Natural killer cell treated with Interleukin-12 subunit alpha and Interleukin-12 subunit beta and Interleukin-15 and Interleukin-18, amount 100 ng/mL, for 72 hours (primary cell): ENCODE results near the gene NHSL2. TPM values are rescaled to one million over a fixed set of nuclear protein-coding genes. Genes with fewer than 3 reads are reported as not detected.
"Not testable (repeated sequence)": the region's sequence is repeated elsewhere in the genome, so short reads cannot be mapped to it uniquely, and the experiment has no call there.

Source experiments
- ATAC-seq, 2 donors: fragments of 150-1000 bp; cut with Tn5 transposase in 1 of 2; sonication (Bioruptor Pico), chemical (Tn5 transposase) in 1 of 2; 2 replicates each; pipeline ENCODE4 v1.10.0; 2021
- DNase-seq: peaks from one replicate; pipeline ENCODE4 v3.0.0; 2022; ENCODE audit warnings: low spot score
- H3K27ac Mint-ChIP-seq, 2 donors: 1 replicate in 1 of 2; 2 replicates in 1 of 2; pipeline ENCODE4 v1.8.0; 2022; ENCODE audit warnings: mixed read lengths in 2 of 2, mild to moderate bottlenecking in 1 of 2, moderate library complexity in 1 of 2
- H3K27me3 Mint-ChIP-seq, 2 donors: 1 replicate in 1 of 2; 2 replicates in 1 of 2; pipeline ENCODE4 v1.8.0; 2022; ENCODE audit warnings: mixed read lengths in 2 of 2
- H3K36me3 Mint-ChIP-seq: one replicate; pipeline ENCODE4 v1.8.0; 2022; ENCODE audit warnings: mixed read lengths
- H3K4me1 Mint-ChIP-seq, 2 donors: 1 replicate in 1 of 2; 2 replicates in 1 of 2; pipeline ENCODE4 v1.8.0; 2022; ENCODE audit warnings: low read depth in 2 of 2, mixed read lengths in 2 of 2, mild to moderate bottlenecking in 1 of 2
- H3K4me3 Mint-ChIP-seq: one replicate; pipeline ENCODE4 v1.8.0; 2022; ENCODE audit warnings: mixed read lengths
- H3K9me3 Mint-ChIP-seq: 2 replicates; pipeline ENCODE4 v1.8.0; 2022; ENCODE audit warnings: mixed read lengths
- total RNA-seq, 2 donors: library from RNA; stranded (reverse); gene quantifications; one replicate each; pipeline ENCODE4 v1.2.3, GENCODE V29; 2022

The NHSL2 gene
- total RNA-seq, 2 donors from 2014 or later, result 0.07 to 0.67 TPM

DNA sequence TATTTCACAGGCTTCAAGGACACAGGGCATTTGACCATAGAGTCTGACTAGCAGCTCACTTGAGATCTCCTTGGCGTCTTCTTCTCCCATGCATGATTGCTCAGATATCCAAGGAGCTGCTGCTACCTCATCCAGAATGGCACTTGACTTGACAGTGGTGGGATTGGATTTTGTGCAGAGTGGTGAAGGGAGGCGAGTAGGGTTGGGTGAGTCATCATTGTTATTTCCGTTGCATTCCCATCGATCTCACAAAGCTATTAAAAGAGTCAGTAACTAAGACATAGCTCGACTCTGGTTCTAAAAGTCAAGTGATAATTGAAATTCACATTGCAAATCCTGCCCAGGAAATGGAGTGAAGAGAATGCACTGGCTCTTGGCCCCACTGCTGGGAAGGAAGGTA is 27.7 kb downstream of the NHSL2 start:
- DNase-seq, result no peak
- Mint-ChIP-seq H3K27me3 (peaks cover 8 to 19% of the 10 kb centered on the region in 2 donors), H3K9me3 (no peaks in the 10 kb centered on the region), H3K4me1 (no peaks in the 10 kb centered on the region), H3K27ac (no peak overlapping the region), H3K36me3 (no peaks in the 10 kb centered on the region), H3K4me3 (no peak overlapping the region)
- no peak for ATAC-seq

GRCh38 chrX:71941145-71941544 is 30.5 kb downstream of the NHSL2 start:
- H3K9me3 Mint-ChIP-seq, result no peaks in the 10 kb centered on the region
- no peak for DNase-seq
- no peaks in the 10 kb centered on the region for H3K36me3 Mint-ChIP-seq
- peaks cover 0 to 22% of the 10 kb centered on the region in 2 donors for H3K27me3 Mint-ChIP-seq
- no peak for ATAC-seq
- H3K27ac Mint-ChIP-seq, result no peak overlapping the region
- H3K4me3 Mint-ChIP-seq, result no peak overlapping the region
- H3K4me1 Mint-ChIP-seq, result no peaks in the 10 kb centered on the region

DNA sequence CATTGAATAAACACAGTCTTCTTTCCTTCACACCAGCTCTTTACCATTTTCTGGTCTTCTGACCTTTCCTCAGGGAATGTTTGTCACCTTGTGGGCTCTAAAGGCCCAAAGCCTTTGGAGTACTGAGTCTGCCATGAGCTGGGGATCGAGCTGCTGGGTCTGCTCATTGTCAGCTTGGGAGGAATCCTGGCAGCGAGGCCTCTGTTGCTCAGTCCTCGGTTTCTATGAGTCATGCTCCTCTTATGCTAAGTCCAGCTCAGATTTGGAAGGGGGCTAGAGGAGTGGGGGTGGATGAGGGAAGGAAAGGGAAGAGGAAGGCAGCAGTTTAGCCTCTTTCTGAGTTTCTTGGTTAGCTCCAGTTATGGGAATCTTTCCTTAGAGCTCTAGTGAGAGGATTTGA is 31.1 kb downstream of the NHSL2 start:
- H3K27me3 Mint-ChIP-seq, result peaks cover 0 to 23% of the 10 kb centered on the region in 2 donors

DNA sequence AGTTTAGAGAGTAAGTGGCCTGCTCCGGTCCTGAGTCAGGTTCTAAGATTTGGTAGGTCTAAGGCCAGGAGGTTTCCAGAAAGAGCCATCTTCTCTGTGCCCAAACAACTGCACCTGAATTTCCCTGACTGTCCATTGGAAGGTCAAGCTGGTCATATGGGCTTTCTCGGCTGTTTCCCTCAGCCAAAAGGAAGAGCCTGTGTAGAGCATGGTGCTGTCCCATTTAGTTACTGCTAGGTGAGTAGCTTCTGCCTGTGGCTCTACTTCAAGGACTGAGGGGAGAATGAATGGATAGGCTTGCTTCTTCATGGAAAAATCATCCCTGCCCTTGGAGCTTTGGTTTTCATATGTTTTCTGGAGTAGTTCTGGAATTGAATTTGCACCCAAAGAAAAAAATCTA is 33.7 kb downstream of the NHSL2 start:
- Mint-ChIP-seq H3K27ac (no peak overlapping the region), H3K4me3 (no peak overlapping the region), H3K4me1 (no peaks in the 10 kb centered on the region), H3K36me3 (no peaks in the 10 kb centered on the region), H3K27me3 (peaks cover 0 to 34% of the 10 kb centered on the region in 2 donors), H3K9me3 (no peaks in the 10 kb centered on the region)
- DNase-seq (no peak), ATAC-seq (no peak)

More for the DNA sequence above, 31.1 kb downstream of the NHSL2 start:
- Mint-ChIP-seq H3K4me1 (no peaks in the 10 kb centered on the region), H3K4me3 (no peak overlapping the region), H3K9me3 (no peaks in the 10 kb centered on the region), H3K36me3 (no peaks in the 10 kb centered on the region), H3K27ac (no peak overlapping the region)
- DNase-seq (no peak), ATAC-seq (no peak)

DNA sequence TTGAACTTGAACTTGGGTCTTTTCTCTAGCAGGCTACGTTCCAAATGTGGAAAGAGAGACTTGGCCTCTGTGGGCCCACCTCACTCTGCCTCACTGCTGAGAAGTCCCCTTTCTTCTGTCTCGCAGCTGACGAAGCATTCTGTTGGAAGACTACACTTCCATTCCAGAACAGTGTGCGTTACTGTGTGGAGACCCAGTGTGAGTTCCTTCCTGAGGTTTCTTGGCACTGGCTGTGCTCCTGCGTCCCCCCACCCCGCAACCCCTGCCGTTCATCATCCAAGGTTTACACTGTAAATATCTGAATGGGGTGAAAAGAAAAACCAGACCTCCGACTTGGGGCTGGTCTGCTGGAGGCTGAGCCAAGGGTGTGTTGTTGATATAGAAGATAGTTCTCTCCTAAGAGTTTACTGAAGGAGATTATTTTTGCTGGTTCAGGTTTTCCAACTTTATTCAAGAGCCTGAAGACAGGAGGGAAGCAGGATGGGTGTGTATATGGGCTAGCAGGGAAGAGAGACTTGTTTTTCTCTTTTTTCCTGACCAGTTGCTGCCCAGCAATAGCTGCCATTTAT is 34.7 kb downstream of the NHSL2 start:
- Mint-ChIP-seq H3K27ac (no peak overlapping the region), H3K27me3 (peaks cover 0 to 36% of the 10 kb centered on the region in 2 donors)

DNA sequence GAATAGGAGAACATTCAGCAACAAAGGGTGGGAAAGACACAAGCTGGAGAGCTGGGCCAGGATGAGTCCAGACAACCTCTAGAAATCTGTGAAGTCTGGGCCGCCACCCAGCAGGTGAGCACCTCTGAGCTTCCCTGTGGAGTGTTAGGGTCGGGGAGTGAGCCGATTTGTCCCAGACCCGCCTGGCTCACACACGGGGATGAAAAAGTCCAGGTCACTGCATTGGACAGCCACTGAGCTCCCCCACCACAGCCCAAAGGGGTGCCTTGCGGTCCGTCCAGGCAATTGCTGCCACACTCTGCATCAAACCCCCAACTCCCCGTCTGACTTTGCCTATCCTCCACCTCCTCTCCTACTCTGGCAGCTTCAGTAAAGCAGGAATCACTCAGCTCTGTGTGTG is 38.7 kb downstream of the NHSL2 start:
- Mint-ChIP-seq H3K36me3 (no peaks in the 10 kb centered on the region), H3K4me3 (no peak overlapping the region), H3K4me1 (no peaks in the 10 kb centered on the region), H3K9me3 (no peaks in the 10 kb centered on the region), H3K27me3 (peaks cover 0 to 34% of the 10 kb centered on the region in 2 donors), H3K27ac (no peak overlapping the region)
- no peak for DNase-seq
- no peak for ATAC-seq

More for the DNA sequence above, 34.7 kb downstream of the NHSL2 start:
- Mint-ChIP-seq H3K9me3 (no peaks in the 10 kb centered on the region), H3K36me3 (no peaks in the 10 kb centered on the region), H3K4me1 (no peaks in the 10 kb centered on the region), H3K4me3 (no peak overlapping the region)
- ATAC-seq (no peak), DNase-seq (no peak)

- peaks cover 0 to 36% of the 10 kb centered on the region in 2 donors for H3K27me3 Mint-ChIP-seq
- DNase-seq (no peak), ATAC-seq (no peak)
- no peaks in the 10 kb centered on the region for H3K9me3 Mint-ChIP-seq
- no peaks in the 10 kb centered on the region for H3K36me3 Mint-ChIP-seq
- no peak overlapping the region for H3K27ac Mint-ChIP-seq
- H3K4me3 Mint-ChIP-seq, result no peak overlapping the region
- H3K4me1 Mint-ChIP-seq, result no peaks in the 10 kb centered on the region
These were observed 39.3 kb downstream of the NHSL2 start for GRCh38 chrX:71949844-71950445.

- Mint-ChIP-seq H3K4me1 (no peaks in the 10 kb centered on the region), H3K4me3 (no peak overlapping the region), H3K27me3 (peaks cover 0 to 17% of the 10 kb centered on the region in 2 donors), H3K27ac (no peak overlapping the region), H3K9me3 (no peaks in the 10 kb centered on the region), H3K36me3 (no peaks in the 10 kb centered on the region)
- no peak for DNase-seq
- ATAC-seq, result no peak
These were observed 42.7 kb downstream of the NHSL2 start for GRCh38 chrX:71953391-71953790.

DNA sequence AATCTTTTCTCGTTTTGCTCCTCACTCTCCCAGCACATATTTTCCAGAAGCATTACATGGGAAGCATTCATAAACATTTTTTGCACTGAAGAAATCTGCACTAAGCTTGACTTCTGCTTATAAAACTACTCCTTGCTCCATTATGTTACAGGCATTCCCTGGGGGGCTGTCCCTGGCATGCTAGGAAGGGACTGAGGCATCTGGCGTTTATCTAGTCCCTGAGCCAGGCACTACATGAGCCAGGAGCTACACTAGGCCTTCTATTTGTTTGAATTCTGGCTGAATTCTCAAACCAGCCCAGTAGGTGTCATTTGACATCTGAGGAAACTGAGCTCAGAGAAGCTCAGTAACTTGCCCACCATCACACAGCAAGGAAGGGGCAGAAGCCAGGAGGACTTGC is 43.3 kb downstream of the NHSL2 start:
- Mint-ChIP-seq H3K4me1 (no peaks in the 10 kb centered on the region), H3K4me3 (no peak overlapping the region), H3K27me3 (peaks cover 0 to 17% of the 10 kb centered on the region in 2 donors), H3K36me3 (no peaks in the 10 kb centered on the region), H3K9me3 (no peaks in the 10 kb centered on the region), H3K27ac (no peak overlapping the region)
- no peak for DNase-seq
- no peak for ATAC-seq

DNA sequence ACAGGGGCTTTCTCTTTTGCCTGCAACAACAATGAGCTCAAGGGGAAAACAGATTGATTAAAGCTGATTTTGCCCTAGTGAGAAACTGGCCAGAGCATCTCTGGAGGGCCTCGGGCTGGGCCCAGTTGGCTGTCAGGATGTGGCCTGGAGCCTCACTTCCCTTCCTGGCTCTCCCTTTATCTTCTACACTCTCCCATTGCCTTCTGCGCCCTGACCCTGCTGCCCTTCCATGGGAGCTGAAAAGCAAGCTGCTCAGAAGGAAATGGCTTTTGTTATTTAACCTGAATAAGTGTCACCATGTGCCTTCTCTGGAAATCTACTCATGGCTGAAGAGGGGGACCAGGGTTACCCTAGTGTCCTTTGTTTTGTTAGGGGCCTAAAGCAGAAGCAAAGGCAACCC is 43.8 kb downstream of the NHSL2 start:
- no peak overlapping the region for H3K4me3 Mint-ChIP-seq
- H3K9me3 Mint-ChIP-seq, result no peaks in the 10 kb centered on the region
- no peaks in the 10 kb centered on the region for H3K36me3 Mint-ChIP-seq

GRCh38 chrX:71955530-71956120 is 45.0 kb downstream of the NHSL2 start:
- DNase-seq, result no peak
- Mint-ChIP-seq H3K27ac (no peak overlapping the region), H3K4me3 (no peak overlapping the region), H3K9me3 (no peaks in the 10 kb centered on the region), H3K27me3 (peaks cover 0 to 12% of the 10 kb centered on the region in 2 donors), H3K36me3 (no peaks in the 10 kb centered on the region), H3K4me1 (no peaks in the 10 kb centered on the region)
- no peak for ATAC-seq

More for the DNA sequence above, 43.8 kb downstream of the NHSL2 start:
- no peaks in the 10 kb centered on the region for H3K4me1 Mint-ChIP-seq
- DNase-seq (no peak), ATAC-seq (no peak)
- no peak overlapping the region for H3K27ac Mint-ChIP-seq
- peaks cover 0 to 14% of the 10 kb centered on the region in 2 donors for H3K27me3 Mint-ChIP-seq

DNA sequence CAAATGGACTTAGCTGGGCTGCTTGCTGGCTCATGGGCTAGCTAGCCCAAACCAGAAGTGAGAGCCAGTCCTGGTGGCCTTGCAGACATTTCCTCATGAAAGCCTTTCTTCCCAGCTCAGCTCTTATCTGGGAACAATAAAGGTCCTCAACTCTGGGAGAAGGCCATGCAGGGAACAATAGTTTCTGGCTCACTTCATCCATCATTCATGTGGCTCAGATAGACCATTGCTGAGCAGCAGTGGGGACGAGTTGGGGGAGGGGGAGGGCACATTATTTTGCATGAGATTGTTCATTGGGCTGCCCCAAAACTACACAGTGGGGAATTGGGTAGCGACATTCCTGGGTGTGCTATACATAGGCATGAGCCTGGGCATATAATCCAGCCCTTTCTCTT is 47.6 kb downstream of the NHSL2 start:
- no peak overlapping the region for H3K27ac Mint-ChIP-seq
- H3K27me3 Mint-ChIP-seq, result peaks cover 0 to 15% of the 10 kb centered on the region in 2 donors
- no peak for ATAC-seq
- DNase-seq, result no peak
- no peaks in the 10 kb centered on the region for H3K36me3 Mint-ChIP-seq
- H3K4me3 Mint-ChIP-seq, result no peak overlapping the region
- H3K4me1 Mint-ChIP-seq, result no peaks in the 10 kb centered on the region
- H3K9me3 Mint-ChIP-seq, result no peaks in the 10 kb centered on the region

DNA sequence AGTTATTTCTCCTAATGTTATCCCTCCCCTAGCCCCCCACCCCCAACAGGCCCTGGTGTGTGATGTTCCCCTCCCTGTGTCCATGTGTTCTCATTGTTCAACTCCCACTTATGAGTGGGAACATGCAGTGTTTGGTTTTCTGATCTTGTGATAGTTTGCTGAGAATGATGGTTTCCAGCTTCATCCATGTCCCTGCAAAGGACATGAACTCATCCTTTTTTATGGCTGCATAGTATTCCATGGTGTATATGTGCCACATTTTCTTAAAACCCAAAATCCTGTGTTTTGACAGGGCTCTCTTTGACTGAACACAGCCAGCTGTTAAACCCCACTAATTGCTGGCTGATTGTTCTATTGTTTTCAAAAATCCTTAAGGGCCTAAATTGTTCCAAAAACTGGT is 53.5 kb downstream of the NHSL2 start:
- peaks cover 0 to 15% of the 10 kb centered on the region in 2 donors for H3K27me3 Mint-ChIP-seq
- not testable (repeated sequence) for H3K36me3 Mint-ChIP-seq, ATAC-seq, H3K4me3 Mint-ChIP-seq, DNase-seq, H3K9me3 Mint-ChIP-seq, H3K27ac Mint-ChIP-seq, H3K4me1 Mint-ChIP-seq

- no peak for ATAC-seq
- H3K9me3 Mint-ChIP-seq, result no peaks in the 10 kb centered on the region
- peaks cover 0 to 21% of the 10 kb centered on the region in 2 donors for H3K27me3 Mint-ChIP-seq
- no peak overlapping the region for H3K27ac Mint-ChIP-seq
- no peaks in the 10 kb centered on the region for H3K36me3 Mint-ChIP-seq
- no peak for DNase-seq
- H3K4me3 Mint-ChIP-seq, result no peak overlapping the region
- no peaks in the 10 kb centered on the region for H3K4me1 Mint-ChIP-seq
These were observed 64.3 kb downstream of the NHSL2 start for GRCh38 chrX:71974916-71975315.
